GM18502 (cell line): ENCODE data around the gene EEPD1.
"Not testable (repeated sequence)": the region's sequence is repeated elsewhere in the genome, so short reads cannot be mapped to it uniquely, and the experiment has no call there.

Source experiments
- ATAC-seq: cut with Tn5 transposase; IDR thresholded peaks from one replicate; pipeline ENCODE4 v1.9.1; 2021; ENCODE audit warnings: mild to moderate bottlenecking; ENCODE audit not compliant: unreplicated experiment, poor library complexity

Gene EEPD1

DNA sequence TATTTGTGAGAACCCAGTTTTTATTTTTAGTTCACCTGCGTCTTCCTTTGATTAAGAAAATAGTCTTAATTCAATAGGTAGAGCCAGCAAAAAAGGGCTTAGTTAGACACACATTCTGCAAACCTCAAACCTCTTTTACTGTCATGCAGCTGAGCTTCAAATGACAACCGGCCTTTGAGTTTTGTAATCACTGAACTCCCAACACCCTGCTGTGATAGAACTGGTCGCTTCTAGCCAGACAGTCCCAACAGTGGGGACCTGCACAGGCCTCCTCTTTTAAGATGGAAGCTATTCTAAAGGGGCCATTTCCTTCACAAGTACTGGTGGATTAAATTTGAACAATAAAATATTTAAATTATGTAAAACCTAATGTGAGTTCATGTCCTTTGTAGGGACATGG, 90.3 kb downstream of the EEPD1 start:
- not testable (repeated sequence) for ATAC-seq

GRCh38 chr7:36244001-36244400, 90.9 kb downstream of the EEPD1 start:
- not testable (repeated sequence) for ATAC-seq

- no peak for ATAC-seq
Observed at GRCh38 chr7:36244429-36244828, 91.4 kb downstream of the EEPD1 start.

DNA sequence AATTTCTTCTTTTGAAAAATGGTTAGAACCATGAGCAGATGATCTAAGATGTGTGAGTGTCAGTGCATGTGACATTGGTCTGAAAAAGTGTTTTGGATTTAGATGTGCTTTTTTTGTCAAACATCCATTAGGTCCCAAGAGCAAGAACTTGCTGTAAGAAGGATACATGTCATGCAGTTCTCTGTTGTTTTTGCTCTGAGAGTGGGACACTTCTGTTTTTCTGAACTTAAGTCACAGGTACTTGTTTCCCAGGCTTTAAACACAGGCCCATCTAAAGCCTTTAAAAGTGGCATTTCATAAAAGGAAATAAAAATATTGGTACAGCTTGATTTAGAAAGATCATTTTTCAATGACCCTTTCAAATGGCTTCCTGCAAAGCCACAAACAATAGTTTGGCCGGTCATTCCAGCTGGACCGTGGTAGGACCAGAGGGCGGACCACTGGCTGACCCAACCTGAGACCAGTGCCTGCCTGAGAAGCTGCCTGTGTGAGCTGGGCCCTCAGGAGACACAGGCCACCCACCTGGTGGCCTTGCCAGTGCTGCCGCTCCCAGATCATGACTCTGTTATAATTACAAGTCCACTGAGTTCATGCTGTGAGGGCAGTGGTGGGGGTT, 92.7 kb downstream of the EEPD1 start:
- no peak for ATAC-seq

GRCh38 chr7:36249091-36249490, 96.0 kb downstream of the EEPD1 start:
- ATAC-seq = no peak

DNA sequence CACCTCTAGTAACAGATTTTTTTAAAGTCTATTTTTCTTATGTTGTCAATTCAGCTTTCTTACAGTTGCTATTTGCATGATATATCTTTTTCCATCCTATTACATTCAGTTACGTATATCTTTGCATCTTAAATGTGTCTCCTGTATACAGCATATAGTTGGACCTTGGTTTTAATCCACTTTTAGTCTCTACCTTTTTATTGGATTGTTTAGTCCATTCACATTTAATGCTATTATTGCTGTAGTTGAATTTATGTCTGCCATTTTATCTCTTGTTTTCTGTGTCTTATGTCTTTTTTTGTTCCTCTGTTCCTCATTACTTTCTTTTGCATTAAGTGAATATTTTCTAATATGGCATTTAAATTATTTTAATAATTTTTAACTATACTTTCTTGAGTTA, 100.6 kb downstream of the EEPD1 start:
- no peak for ATAC-seq

DNA sequence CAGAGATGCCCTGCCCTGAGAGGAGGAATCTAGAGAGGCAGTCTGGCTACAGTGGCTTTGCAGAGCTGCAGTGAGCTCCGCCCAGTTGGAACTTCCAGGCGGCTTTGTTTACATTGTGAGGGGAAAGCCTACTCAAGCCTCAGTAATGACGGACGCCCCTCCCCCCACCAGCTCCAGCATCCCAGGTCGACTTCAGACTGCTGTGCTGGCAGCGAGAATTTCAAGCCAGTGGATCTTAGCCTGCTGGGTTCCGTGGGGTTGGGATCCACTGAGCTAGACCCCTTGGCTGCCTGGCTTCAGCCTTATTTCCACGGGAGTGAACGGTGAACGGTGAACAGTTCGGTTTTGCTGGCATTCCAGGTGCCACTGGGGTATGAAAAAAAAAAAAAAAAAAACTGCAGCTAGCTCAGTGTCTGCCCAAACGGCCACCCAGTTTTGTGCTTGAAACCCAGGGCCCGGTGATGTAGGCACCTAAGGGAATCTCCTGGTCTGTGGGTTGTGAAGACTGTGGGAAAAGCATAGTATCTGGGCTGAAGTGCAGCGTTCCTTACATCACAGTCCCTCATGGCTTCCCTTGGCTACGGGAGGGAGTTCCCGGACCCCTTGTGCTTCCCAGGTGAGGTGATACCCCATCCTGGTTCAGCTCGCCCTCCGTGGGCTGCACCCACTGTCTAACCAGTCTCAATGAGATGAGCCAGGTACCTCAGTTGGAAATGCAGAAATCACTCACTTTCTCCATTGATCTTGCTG, 105.6 kb downstream of the EEPD1 start:
- ATAC-seq = not testable (repeated sequence)

GRCh38 chr7:36260481-36260880, 107.4 kb downstream of the EEPD1 start:
- ATAC-seq = peak; percentile 67

GRCh38 chr7:36261019-36261754, 108.1 kb downstream of the EEPD1 start:
- peak; percentile 4 for ATAC-seq

DNA sequence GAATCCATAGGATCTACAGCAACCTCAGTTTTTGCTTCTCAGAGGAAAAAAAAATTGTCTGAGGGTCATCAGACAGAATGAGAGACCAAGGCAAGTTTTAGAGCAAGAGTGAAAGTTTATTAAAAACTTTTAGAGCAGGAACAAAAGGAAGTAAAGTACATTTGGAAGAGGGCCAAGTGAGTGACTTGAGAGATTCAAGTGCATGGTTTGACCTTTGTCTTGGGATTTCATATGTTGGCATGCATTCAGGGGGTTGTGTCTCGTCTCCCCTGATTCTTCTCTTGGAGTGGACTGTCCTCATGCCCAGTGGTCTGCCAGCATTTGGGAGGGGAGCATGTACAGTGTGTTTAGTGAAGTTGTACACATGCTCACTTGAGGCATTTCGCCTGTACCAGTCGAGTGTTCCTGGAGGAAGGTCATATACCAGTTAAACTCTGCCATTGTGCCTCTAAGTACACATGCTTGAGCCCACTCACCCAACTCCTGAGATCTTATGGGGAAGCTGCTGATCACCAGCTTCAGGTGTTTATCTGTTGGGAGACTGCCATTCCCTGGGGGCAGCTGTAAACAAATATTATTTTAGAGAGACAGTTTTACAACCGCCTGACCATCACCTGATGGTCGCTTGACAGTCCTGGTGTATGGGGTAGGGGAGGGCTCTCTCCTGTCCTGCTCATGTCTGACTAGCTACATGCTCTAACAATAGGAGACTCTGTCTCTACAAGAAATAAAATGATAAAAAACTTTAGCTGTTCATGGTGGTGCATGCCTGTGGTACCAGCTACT, 109.4 kb downstream of the EEPD1 start:
- no peak for ATAC-seq

GRCh38 chr7:36263095-36263484, 110.0 kb downstream of the EEPD1 start:
- no peak for ATAC-seq

GRCh38 chr7:36264123-36264801, 111.2 kb downstream of the EEPD1 start:
- ATAC-seq = peak; percentile 59

DNA sequence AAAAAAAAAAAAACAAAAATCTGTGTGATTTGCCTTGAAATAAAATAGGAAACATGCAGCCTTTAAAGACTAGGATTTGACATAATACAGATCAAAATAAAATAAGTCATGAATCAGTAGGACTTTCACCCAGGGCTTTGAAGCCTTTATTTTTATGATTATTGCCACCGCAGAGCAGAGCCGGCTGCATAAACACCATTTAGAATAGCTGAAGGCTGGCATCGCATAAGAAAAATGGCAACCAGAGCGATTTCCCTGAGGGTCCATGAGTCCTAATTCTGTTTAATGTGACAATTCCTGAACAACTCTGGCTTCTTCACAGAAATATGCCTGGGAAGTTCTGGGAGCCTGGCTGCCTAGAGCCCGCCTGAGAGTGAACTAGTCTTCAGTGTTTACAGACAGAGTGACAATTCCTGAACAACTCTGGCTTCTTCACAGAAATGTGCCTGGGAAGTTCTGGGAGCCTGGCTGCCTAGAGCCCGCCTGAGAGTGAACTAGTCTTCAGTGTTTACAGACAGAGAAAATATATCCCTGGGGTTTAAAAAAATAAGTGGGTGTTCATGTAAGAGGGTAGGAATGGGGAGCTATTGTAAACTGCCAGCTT, 112.0 kb downstream of the EEPD1 start:
- ATAC-seq = no peak

- no peak for ATAC-seq
Observed at GRCh38 chr7:36265680-36266079, 112.6 kb downstream of the EEPD1 start.

DNA sequence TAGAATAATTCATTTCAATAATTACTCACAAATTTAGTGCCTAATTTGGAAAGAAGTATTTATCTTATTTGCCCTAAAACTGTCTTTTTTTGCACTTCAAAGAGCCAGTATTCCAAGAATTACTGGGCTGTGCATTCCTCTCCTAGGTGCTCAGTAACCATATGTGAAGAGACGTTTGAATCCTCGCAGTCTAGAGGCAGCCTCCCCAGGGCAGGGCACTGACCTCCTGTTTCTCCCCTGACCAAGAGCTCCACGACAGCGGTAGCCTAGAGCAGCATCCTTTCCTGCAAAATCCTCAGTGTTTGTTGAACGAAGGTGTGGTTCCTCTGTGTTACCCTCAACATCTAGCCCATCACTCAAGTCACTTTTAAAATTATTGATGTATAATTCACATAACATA, 113.1 kb downstream of the EEPD1 start:
- no peak for ATAC-seq

GRCh38 chr7:36266683-36267082, 113.6 kb downstream of the EEPD1 start:
- no peak for ATAC-seq

DNA sequence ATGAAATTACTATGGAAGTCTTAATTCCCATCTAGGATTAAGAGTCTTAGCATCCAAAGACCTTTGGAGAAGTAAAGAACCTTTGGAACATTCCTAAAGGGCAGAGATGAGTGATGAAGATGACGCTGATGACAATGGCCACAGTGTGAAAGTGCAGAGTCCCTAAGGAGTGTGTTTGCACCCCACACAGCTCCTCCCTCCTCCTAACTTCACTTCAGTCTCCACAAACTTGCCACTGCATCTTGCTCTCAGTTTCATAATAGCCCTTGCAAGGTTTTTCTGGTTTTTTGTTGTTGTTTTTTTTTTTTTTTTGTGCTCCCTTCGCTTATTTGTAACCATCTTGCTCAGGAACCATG, 119.1 kb downstream of the EEPD1 start:
- peak; percentile 59 for ATAC-seq

DNA sequence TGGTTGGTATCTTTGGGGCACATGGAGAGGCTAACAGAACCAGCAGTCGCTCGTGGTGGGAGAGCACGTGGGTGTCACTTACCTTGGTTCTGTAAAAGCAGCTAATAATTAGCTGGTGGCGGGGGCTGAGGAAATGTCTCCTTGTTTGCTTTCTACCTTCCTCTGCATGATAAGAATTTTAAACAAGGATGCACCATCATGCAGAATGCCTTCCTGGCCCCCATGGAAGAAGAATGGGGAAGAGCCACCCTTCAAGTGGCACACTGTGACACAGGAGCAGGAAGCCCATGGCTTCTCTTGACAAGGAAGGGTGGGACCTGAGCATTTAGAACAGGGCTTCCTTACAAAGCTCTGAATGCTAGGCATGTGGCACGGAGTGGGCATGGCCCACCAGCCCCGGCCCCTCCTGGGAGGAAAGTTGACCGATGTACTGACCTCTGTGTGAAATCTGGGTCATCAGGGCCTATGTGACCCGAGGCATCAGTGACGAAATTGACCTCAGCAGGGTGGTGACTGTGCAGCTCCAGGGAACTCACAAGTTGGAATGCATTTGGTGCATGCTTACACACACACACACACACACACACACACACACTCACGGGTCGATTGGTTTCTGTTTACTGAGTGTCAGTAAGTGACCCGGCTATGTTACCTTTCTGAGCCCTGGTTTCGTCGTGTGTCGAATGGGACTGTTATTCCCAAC, 119.7 kb downstream of the EEPD1 start:
- peak; percentile 32 for ATAC-seq

GRCh38 chr7:36273836-36274235, 120.8 kb downstream of the EEPD1 start:
- ATAC-seq = no peak
